GM18505 (cell line): ENCODE data around the gene PIAS3.
"Not testable (repeated sequence)": the region's sequence is repeated elsewhere in the genome, so short reads cannot be mapped to it uniquely, and the experiment has no call there.

ENCODE experiments used
- ATAC-seq: cut with Tn5 transposase; IDR thresholded peaks from one replicate; pipeline ENCODE4 v1.9.1; 2021; ENCODE audit not compliant: unreplicated experiment
- POLR2A ChIP-seq: IDR thresholded peaks from 4 replicates; pipeline ENCODE4 v1.6.1; 2011; ENCODE audit warnings: borderline replicate concordance; ENCODE audit not compliant: insufficient read depth, insufficient read length; ENCODE audit errors: extremely low read depth

The PIAS3 gene

DNA sequence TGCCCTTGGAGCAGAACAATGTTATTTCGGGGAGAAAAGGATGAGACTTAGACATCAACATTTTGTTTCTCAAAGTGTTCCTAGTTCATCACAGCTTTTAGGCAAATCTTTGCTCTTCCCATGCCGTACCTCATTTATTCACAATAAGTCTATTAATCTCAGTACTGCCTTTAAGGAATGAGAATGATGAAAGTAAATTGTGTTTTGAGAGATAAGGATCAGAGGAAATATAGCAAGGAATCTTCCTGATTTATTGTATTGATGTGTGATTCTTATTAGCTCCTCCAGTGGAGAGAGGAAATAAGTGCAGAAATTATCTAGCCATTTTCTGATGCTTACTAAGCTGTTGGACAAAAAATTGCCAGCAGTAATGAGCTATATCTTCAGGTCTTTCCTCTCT, 32.9 kb downstream of the PIAS3 start:
- ATAC-seq = no peak
- TF ChIP-seq POLR2A = no peak

DNA sequence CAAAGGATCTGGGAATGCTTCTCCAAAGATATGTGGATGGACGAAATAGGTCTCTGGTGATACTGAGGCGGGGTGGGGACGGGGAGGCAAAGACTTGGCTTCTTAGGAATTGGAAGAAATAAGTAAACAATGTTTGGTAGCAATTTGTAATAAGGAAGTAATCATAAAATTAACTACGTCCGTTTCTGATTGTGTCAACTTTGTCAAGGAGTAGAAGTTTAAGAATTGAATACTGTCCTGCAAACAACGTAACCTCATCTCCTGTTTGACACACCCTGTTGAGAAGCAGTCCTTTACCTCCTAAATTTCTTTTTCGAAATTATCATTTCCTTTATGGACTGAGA, 34.4 kb downstream of the PIAS3 start:
- no peak for TF ChIP-seq POLR2A

DNA sequence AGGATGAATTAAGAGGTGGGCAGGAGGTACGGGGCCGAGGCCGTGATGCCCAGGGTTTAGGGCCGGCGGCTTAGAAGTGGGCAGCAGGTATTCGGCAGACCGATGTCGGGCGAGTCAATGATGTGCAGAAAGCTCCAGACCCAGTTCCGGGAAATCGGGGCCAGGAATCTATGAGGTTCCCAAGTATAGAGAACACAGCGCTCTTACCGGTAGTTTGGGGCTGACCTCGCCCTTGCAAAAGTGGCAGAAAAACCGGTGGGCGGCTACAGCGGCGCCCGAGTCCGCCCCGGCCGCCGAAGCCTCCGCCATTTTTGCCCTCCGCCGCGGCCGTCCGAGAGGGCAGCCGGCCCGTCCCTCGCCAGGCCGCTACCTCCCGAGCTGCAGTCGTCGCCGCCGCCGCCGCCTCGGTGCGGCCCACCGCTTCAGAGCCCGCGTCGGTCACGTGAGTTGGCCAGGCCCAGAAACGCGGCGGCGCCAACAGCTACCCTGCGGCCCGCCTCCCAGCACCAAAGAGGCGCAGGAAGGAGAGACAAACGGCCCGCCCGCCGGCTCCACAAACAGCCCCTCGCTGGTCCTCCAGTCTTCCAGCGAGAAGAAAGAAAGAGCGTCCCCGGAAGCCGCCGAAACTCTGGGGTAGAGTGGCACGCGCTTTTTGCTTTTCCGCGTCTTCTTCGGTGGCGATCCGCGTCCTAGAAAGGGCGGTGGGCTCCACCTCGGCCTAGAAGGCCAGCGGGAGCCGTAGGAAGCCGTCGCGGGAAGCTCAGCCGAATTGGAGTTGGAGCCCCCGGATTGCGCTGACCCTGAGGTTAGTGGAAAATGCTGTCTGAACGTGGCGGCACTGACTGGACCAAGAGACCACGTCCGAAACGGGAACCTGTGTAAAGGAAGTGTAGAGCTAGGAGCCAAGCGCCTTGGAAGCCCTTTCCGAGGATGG, 35.0 kb downstream of the PIAS3 start, which contains the start of the genes POLR3C and RNF115:
TSS of gene POLR3C (plus strand) at position 636 of the 934 bp plus-strand sequence. CDS start 1,577 bp downstream, outside the sequence.
TSS of gene RNF115 (minus strand) at position 531 of the 934 bp plus-strand sequence. CDS start at position 309, 222 bp downstream.
- peak; percentile 78 for TF ChIP-seq POLR2A
- ATAC-seq = peak; percentile 87

More for the DNA sequence above, 34.4 kb downstream of the PIAS3 start:
- no peak for ATAC-seq

GRCh38 chr1:145822779-145823331, 36.0 kb downstream of the PIAS3 start:
- not testable (repeated sequence) for ATAC-seq

DNA sequence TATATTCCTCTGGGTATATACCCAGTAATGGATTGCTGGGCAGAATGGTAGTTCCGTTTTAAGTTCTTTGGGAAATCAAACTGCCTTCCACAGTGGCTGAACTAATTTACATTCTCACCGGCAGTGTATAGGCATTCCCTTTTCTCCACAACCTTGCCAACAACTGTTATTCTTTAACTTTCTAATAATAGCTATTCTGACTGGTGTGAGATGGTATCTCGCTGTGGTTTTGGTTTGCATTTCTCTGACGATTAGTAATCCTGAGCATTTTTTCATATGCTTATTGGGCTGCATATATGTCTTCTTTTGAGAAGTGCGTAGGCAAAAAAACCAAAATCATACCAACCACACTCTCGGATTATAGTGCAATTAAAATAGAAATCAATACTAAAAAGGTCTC, 40.8 kb downstream of the PIAS3 start:
- not testable (repeated sequence) for ATAC-seq

DNA sequence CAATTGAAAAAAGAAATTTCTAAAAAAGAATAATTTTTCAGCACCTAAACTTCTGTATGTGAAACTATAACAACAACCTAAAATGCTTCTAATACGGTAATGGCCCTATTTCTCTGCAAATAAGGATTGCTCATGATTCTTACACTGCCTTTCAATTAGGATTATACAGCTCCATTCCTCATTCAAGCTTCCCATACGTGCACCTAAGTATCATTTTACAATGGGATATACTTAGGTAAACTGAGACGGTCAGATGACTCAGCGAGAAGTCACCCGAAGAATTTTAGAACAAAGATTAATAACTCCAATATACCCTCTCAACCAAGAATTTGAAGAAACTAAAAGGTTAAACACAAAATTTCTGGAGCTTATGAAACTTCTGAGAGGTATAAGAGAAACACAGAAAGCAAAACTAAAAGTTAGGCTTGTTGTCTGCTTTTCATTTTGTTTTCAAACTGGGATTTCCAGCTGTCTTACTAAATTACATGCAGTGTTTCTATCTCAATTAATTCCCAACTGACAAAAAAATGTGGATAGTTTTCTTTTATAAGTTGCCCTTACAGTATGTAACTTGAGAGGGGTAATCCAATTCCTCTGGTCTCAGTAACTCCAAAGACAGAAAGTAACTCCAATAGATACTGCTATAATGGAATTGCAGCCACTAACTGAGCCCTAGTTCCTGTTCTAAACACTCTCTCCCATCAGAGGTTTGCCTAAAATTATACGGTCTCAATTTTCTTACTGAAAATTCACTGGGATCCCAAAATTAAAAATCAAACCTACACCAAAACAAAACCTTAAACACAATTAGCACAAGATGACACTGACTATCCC, 45.7 kb downstream of the PIAS3 start:
- not testable (repeated sequence) for ATAC-seq

DNA sequence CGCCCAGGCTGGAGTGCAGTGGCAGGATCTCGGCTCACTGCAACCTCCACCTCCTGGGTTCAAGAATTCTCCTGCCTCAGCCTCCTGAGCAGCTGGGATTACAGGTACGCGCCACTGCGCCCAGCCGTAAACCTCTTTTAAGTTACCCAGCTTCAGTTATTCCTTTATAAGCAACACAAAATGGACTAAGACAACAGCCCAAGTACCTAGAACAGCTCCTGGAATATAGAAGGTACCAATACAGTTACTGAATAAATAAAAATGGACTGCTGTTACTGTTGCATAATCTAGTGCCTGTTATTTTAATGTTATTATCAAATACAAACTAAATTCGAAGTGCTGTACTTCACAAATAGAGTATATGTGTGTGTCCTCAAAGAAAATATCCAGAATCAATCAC, 52.0 kb downstream of the PIAS3 start:
- ATAC-seq = no peak
- TF ChIP-seq POLR2A = no peak

DNA sequence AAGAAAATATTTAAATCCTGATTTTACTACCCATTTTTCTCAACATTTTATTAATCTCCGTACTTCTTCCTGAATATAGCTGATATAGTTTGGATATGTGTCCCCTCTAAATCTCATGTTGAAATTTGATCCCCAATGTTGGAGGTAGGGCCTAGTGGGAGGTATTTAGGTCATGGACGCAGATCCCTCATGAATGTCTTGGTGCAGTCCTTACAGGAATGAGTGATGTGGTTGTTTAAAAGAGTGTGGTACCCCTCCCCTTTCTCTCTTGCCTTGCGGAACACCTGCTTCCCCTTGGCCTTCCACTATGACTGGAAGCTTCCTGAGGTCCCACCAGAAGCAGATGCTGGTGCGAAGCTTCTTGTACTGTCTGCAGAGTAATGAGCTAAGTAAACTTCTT, 52.5 kb downstream of the PIAS3 start:
- ATAC-seq = no peak
- no peak for TF ChIP-seq POLR2A

GRCh38 chr1:145805057-145805456, 53.8 kb downstream of the PIAS3 start:
- no peak for TF ChIP-seq POLR2A
- ATAC-seq = no peak

DNA sequence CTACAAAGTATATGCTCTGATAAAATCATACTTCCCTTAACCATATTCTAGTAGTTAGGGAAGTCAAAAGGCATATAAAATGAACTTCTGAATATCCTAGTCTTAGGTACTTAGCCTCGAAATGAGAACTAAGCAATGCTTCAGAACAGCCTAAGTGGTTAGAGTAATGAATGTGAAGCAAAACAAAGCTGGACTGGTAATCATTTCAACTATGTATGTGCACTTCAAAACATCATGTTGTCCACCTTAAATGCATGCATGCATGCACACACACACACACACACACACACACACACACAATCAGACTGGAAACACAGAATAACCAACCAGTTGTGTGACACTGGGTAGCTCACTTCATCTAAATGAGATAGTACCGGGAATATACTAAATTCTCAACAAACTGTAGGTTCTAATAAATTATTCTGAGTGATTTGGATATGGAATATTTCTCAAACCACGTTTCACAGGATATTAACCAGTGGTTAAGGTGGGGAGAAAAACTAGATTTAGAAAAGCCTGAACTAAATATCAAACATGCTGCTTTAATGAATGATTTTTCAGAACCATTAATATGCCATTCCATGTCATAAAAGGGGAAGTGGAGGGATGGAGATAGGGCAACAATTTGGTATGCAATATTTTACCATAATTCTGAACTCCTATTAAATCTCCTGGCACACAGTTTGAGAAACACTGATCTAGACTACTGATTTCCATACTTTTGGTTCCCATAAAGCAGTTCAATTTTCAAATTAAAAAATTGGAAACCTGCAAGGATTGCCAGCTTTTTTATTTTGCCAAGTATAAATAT, 54.4 kb downstream of the PIAS3 start:
- no peak for TF ChIP-seq POLR2A
- no peak for ATAC-seq

GRCh38 chr1:145799806-145800205, 59.1 kb downstream of the PIAS3 start:
- ATAC-seq = no peak

More at GRCh38 chr1:145799806-145800205, 59.1 kb downstream of the PIAS3 start:
- TF ChIP-seq POLR2A = no peak
